ENCODE measurements around the gene STIM2. TPM values are rescaled to one million over a fixed set of nuclear protein-coding genes. Genes with fewer than 3 reads are reported as not detected.

Gene STIM2
- total and polyA plus RNA-seq, 2 donors (not counting 3 experiments of a cell fraction or from before 2014, with no cell fraction given): 21.0 to 21.2 TPM

- Histone ChIP-seq H4K20me1 (replicated peaks; ENCODE audit: control insufficient read depth, extremely low read depth, insufficient read depth, low read length) (no peaks in the 10 kb centered on the region), H3K4me1 (ENCODE audit: control insufficient read depth, extremely low read depth, insufficient read depth, low read length) (peaks cover 32% of the 10 kb centered on the region), H2AFZ (ENCODE audit: low read depth, low read length) (no peak overlapping the region), H3K4me3 (replicated peaks in 1 of 3; ENCODE audit: insufficient read depth in 1 of 3, low read depth in 1 of 3, low read length in 3 of 3) (peak overlapping the region; percentile 47 to 98 (median 98)), H3K9ac (replicated peaks; ENCODE audit: extremely low read depth, insufficient read depth, low read length) (peak overlapping the region; percentile 64), H3K9me3 (replicated peaks; ENCODE audit: control insufficient read depth, insufficient read depth, low read length) (no peaks in the 10 kb centered on the region), H3K9me1 (replicated peaks; ENCODE audit: control insufficient read depth, extremely low read depth, insufficient read depth, low read length) (no peaks in the 10 kb centered on the region), H3K79me2 (ENCODE audit: control insufficient read depth, insufficient read depth, low read length) (peaks cover 19% of the 10 kb centered on the region), H3K36me3 (ENCODE audit: control insufficient read depth in 2 of 2, extremely low read depth in 1 of 2, insufficient read depth in 2 of 2, low read length in 2 of 2) (no peaks in the 10 kb centered on the region), H3K27ac (ENCODE audit: insufficient read depth, low read depth, low read length) (no peak overlapping the region), H3K27me3 (ENCODE audit: control insufficient read depth in 2 of 2, insufficient read depth in 2 of 2, low read length in 2 of 2) (no peaks in the 10 kb centered on the region), H3K4me2 (ENCODE audit: insufficient read depth, low read length) (peak overlapping the region; percentile 99)
- dilution Hi-C loops (cut with MboI; ENCODE audit: extremely low pct_ligation_motif_present, low sequenced_read_pairs): no loop called here
- no peak for FAIRE-seq
- POLR2A ChIA-PET: interaction anchor here (0.6 kb wide), 1 partner anchor 50 kb away, joined by 3 read pairs; no protein-coding TSS in a partner anchor
- TF ChIP-seq JUN (IDR thresholded peaks at IDR 0.05; ENCODE audit: borderline replicate concordance, insufficient read depth, insufficient read length, low read depth) (no peak), MYC (IDR thresholded peaks at IDR 0.05; ENCODE audit: low read depth, low read length) (no peak), EZH2 (IDR thresholded peaks at IDR 0.05; ENCODE audit: borderline replicate concordance, low read depth, low read length, severe bottlenecking) (no peak), POLR2A (IDR thresholded peaks at IDR 0.05; ENCODE audit: low read depth, low read length) (no peak), GATA2 (IDR thresholded peaks at IDR 0.05; ENCODE audit: insufficient read depth, insufficient read length, low read depth, low read length) (no peak), POLR2AphosphoS5 (IDR thresholded peaks at IDR 0.05; ENCODE audit: insufficient read depth, low read depth, low read length) (no peak), FOS (IDR thresholded peaks at IDR 0.05; ENCODE audit: borderline replicate concordance, insufficient read depth, low read length) (no peak)
- TF ChIP-seq, protein P1, sequence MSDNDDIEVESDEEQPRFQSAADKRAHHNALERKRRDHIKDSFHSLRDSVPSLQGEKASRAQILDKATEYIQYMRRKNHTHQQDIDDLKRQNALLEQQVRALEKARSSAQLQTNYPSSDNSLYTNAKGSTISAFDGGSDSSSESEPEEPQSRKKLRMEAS (IDR thresholded peaks at IDR 0.05; ENCODE audit: insufficient read depth, insufficient read length): no peak
- TF ChIP-seq, protein P2, sequence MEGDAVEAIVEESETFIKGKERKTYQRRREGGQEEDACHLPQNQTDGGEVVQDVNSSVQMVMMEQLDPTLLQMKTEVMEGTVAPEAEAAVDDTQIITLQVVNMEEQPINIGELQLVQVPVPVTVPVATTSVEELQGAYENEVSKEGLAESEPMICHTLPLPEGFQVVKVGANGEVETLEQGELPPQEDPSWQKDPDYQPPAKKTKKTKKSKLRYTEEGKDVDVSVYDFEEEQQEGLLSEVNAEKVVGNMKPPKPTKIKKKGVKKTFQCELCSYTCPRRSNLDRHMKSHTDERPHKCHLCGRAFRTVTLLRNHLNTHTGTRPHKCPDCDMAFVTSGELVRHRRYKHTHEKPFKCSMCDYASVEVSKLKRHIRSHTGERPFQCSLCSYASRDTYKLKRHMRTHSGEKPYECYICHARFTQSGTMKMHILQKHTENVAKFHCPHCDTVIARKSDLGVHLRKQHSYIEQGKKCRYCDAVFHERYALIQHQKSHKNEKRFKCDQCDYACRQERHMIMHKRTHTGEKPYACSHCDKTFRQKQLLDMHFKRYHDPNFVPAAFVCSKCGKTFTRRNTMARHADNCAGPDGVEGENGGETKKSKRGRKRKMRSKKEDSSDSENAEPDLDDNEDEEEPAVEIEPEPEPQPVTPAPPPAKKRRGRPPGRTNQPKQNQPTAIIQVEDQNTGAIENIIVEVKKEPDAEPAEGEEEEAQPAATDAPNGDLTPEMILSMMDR (IDR thresholded peaks at IDR 0.05; ENCODE audit: extremely low read depth in 1 of 2, insufficient read depth in 1 of 2, low read depth in 1 of 2, low read length in 2 of 2): no peak
- peak; percentile 49 for DNase-seq (ENCODE audit: low read depth, low spot score)
- CTCF ChIA-PET: interaction anchor here (0.6 to 2.7 kb wide), 7 partner anchors 10 to 403 kb away, joined by 3 to 16 read pairs (median 3); no protein-coding TSS in a partner anchor
- TSS peak; percentile 24 for BruUV-seq (replicated peaks)
- intact Hi-C loops (cut with micrococcal nuclease): loop anchor here (1.0 to 5.0 kb wide), 3 partner anchors 8 to 1000 kb away; partner anchors contain the start of gene SEL1L3
Measured at GRCh38 chr4:26862381-26862915, 1.8 kb downstream of the STIM2 start.

Measured in endothelial cell of umbilical vein (primary cell).